HL-60/S4 (cell line): ENCODE data around the gene MIEF1.

Experiments used
- in situ Hi-C: fragments of 300-500 bp; cut with MboI; formaldehyde crosslinking; loops from 2 replicates; pipeline ENCODE4 v1.14.3; 2022; ENCODE audit warnings: low sequenced_read_pairs

The MIEF1 gene

GRCh38 chr22:39470451-39471291 lies 31.4 kb upstream of the MIEF1 start:
- in situ Hi-C loops: no loop called here

- in situ Hi-C loops: no loop called here
These were observed 30.5 kb upstream of the MIEF1 start for GRCh38 chr22:39471381-39472141.

- in situ Hi-C loops: no loop called here
These were observed 29.2 kb upstream of the MIEF1 start for GRCh38 chr22:39472570-39473556.

- in situ Hi-C loops: no loop called here
These were observed 28.2 kb upstream of the MIEF1 start for GRCh38 chr22:39473851-39474250.

- in situ Hi-C loops: no loop called here
These were observed 27.6 kb upstream of the MIEF1 start for GRCh38 chr22:39474351-39475111.

GRCh38 chr22:39475337-39475736 lies 26.8 kb upstream of the MIEF1 start:
- in situ Hi-C loops: no loop called here

- in situ Hi-C loops: no loop called here
These were observed 26.2 kb upstream of the MIEF1 start for GRCh38 chr22:39475902-39476301.

- in situ Hi-C loops: no loop called here
These were observed 25.4 kb upstream of the MIEF1 start for GRCh38 chr22:39476664-39477063.

- in situ Hi-C loops: no loop called here
These were observed 24.5 kb upstream of the MIEF1 start for GRCh38 chr22:39477542-39477941.

GRCh38 chr22:39478441-39478850 lies 23.6 kb upstream of the MIEF1 start:
- in situ Hi-C loops: no loop called here

GRCh38 chr22:39479254-39479653 lies 22.8 kb upstream of the MIEF1 start:
- in situ Hi-C loops: no loop called here

GRCh38 chr22:39480557-39480956 lies 21.5 kb upstream of the MIEF1 start:
- in situ Hi-C loops: no loop called here

GRCh38 chr22:39481054-39481453 lies 21.0 kb upstream of the MIEF1 start:
- in situ Hi-C loops: no loop called here

GRCh38 chr22:39481595-39481994 lies 20.5 kb upstream of the MIEF1 start:
- in situ Hi-C loops: no loop called here

- in situ Hi-C loops: no loop called here
These were observed 19.3 kb upstream of the MIEF1 start for GRCh38 chr22:39482768-39483167.

- in situ Hi-C loops: no loop called here
These were observed 14.9 kb upstream of the MIEF1 start for GRCh38 chr22:39486951-39487825.

- in situ Hi-C loops: no loop called here
These were observed 14.1 kb upstream of the MIEF1 start for GRCh38 chr22:39487826-39488520.

GRCh38 chr22:39488563-39489083 lies 13.5 kb upstream of the MIEF1 start:
- in situ Hi-C loops: no loop called here
